ENCODE data around the gene GP9.

- TF ChIP-seq POLR2A (IDR thresholded peaks at IDR 0.05; ENCODE audit: low read depth, low read length) (no peak), POLR2AphosphoS5 (IDR thresholded peaks at IDR 0.05; ENCODE audit: low read depth, low read length) (no peak), TAF1 (IDR thresholded peaks at IDR 0.05; ENCODE audit: low read depth, low read length) (no peak)
Measured at GRCh38 chr3:129063841-129064482, 3.4 kb downstream of the GP9 start.

All from GM12891 (cell line).